Uterus (tissue), 4 donors: ENCODE results near the gene TARBP2. TPM values are rescaled to one million over a fixed set of nuclear protein-coding genes. Genes with fewer than 3 reads are reported as not detected.

Source experiments
- DNase-seq, 2 donors: peaks; one replicate each; pipeline ENCODE4 v3.0.0-alpha.2; 2019 to 2020
- H3K27ac ChIP-seq, 2 donors: fragments of 200-600 bp; sonication (generic); 1 replicate in 1 of 2; 2 replicates in 1 of 2; pipeline ENCODE4 v1.5.1; 2016 to 2018
- H3K27me3 ChIP-seq, 2 donors: fragments of 200-600 bp; sonication (generic); one replicate each; pipeline ENCODE4 v1.5.1; 2018 to 2019; ENCODE audit warnings: control low read depth in 1 of 2
- H3K36me3 ChIP-seq, 2 donors: fragments of 200-600 bp; sonication (generic); one replicate each; pipeline ENCODE4 v1.5.1; 2019; ENCODE audit warnings: control low read depth in 1 of 2
- H3K4me1 ChIP-seq, 2 donors: fragments of 200-600 bp; sonication (generic); one replicate each; pipeline ENCODE4 v1.5.1; 2018 to 2019; ENCODE audit warnings: control low read depth in 1 of 2
- H3K4me3 ChIP-seq, 2 donors: fragments of 200-600 bp; sonication (generic); 1 replicate in 1 of 2; 2 replicates in 1 of 2; pipeline ENCODE4 v1.5.1; 2018 to 2019; ENCODE audit warnings: mild to moderate bottlenecking in 1 of 2
- H3K9me3 ChIP-seq, 2 donors: fragments of 200-600 bp; sonication (generic); one replicate each; pipeline ENCODE4 v1.5.1; 2019; ENCODE audit warnings: control low read depth in 1 of 2
- CTCF ChIP-seq, 4 experiments: fragments of 200-600 bp in 2 of 4; fragments of 450-650 bp in 2 of 4; sonication (generic) in 2 of 4; IDR thresholded peaks; one replicate each; pipeline ENCODE4 v1.5.1; 2016 to 2019; ENCODE audit warnings: antibody characterized with exemption in 4 of 4, mild to moderate bottlenecking in 2 of 4, moderate library complexity in 1 of 4
- POLR2A ChIP-seq, 2 donors: fragments of 450-650 bp; IDR thresholded peaks; one replicate each; pipeline ENCODE4 v1.6.1; 2016; ENCODE audit warnings: antibody characterized with exemption in 2 of 2, mild to moderate bottlenecking in 1 of 2, moderate library complexity in 1 of 2
- intact Hi-C: fragments of 100-400 bp; cut with DNase I; formaldehyde crosslinking; loops from one replicate; pipeline ENCODE4 v1.15.1; 2023; ENCODE audit warnings: low total_unique reads
- total RNA-seq, 4 donors: library from RNA; depleted of rRNA in 3 of 4; stranded (reverse); fragments of >200 nt in 3 of 4; gene quantifications; one replicate each; pipeline versions ENCODE4 v1.1.0 to v1.2.4, GENCODE V29; 2014 to 2023
- donor health status: DM: yes; HTN: yes; CAD: no.

TARBP2 gene
- total RNA-seq, 4 donors from 2014 or later, result 6.7 to 33.2 (median 19.0) TPM

GRCh38 chr12:53532524-53533445 lies 31.7 kb downstream of the TARBP2 start:
- intact Hi-C loops, result no loop called here
- Histone ChIP-seq H3K4me1 (no peaks in the 10 kb centered on the region), H3K4me3 (no peak overlapping the region), H3K27me3 (no peaks in the 10 kb centered on the region), H3K9me3 (no peaks in the 10 kb centered on the region), H3K36me3 (no peaks in the 10 kb centered on the region), H3K27ac (no peak overlapping the region)
- TF ChIP-seq POLR2A (IDR thresholded peaks at IDR 0.05) (no peak), CTCF (IDR thresholded peaks at IDR 0.05) (no peak)
- DNase-seq, result no peak

- Histone ChIP-seq H3K36me3 (no peaks in the 10 kb centered on the region), H3K4me1 (no peaks in the 10 kb centered on the region), H3K27me3 (no peaks in the 10 kb centered on the region), H3K27ac (no peak overlapping the region), H3K9me3 (no peaks in the 10 kb centered on the region), H3K4me3 (no peak overlapping the region)
- no peak for DNase-seq
- no peak for TF ChIP-seq POLR2A (IDR thresholded peaks at IDR 0.05)
- TF ChIP-seq CTCF (IDR thresholded peaks at IDR 0.05), result no peak
- intact Hi-C loops, result no loop called here
Measured at GRCh38 chr12:53533471-53533870, 32.4 kb downstream of the TARBP2 start.

DNA sequence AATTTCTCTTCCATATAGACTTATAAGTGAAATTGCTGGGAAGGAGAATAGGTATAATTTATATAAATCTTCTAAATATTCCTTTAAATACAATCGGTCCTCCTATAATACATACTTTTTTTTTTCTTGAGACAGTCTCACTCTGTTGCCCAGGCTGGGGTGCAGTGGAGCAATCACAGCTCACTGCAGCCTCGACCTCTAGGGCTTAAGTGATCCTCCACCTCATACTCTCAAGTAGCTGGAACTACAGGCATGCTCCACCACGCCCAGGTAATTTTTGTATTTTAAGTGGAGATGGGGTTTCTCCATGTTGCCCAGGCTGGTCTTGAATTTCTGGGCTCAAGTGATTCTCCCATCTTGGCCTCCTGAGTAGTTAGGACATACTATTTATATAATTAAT lies 35.9 kb downstream of the TARBP2 start:
- no peaks in the 10 kb centered on the region for H3K9me3 ChIP-seq
- H3K27me3 ChIP-seq, result no peaks in the 10 kb centered on the region
- DNase-seq, result no peak
- intact Hi-C loops, result no loop called here
- no peak overlapping the region for H3K27ac ChIP-seq
- no peaks in the 10 kb centered on the region for H3K36me3 ChIP-seq
- TF ChIP-seq POLR2A (IDR thresholded peaks at IDR 0.05), result no peak
- no peak for TF ChIP-seq CTCF (IDR thresholded peaks at IDR 0.05)
- no peaks in the 10 kb centered on the region for H3K4me1 ChIP-seq
- H3K4me3 ChIP-seq, result no peak overlapping the region

GRCh38 chr12:53538209-53538689 lies 37.2 kb downstream of the TARBP2 start:
- Histone ChIP-seq H3K36me3 (no peaks in the 10 kb centered on the region), H3K4me1 (no peaks in the 10 kb centered on the region), H3K27ac (no peak overlapping the region), H3K27me3 (no peaks in the 10 kb centered on the region), H3K4me3 (no peak overlapping the region), H3K9me3 (no peaks in the 10 kb centered on the region)
- intact Hi-C loops, result no loop called here
- DNase-seq, result no peak
- TF ChIP-seq POLR2A (IDR thresholded peaks at IDR 0.05) (no peak), CTCF (IDR thresholded peaks at IDR 0.05) (no peak)

DNA sequence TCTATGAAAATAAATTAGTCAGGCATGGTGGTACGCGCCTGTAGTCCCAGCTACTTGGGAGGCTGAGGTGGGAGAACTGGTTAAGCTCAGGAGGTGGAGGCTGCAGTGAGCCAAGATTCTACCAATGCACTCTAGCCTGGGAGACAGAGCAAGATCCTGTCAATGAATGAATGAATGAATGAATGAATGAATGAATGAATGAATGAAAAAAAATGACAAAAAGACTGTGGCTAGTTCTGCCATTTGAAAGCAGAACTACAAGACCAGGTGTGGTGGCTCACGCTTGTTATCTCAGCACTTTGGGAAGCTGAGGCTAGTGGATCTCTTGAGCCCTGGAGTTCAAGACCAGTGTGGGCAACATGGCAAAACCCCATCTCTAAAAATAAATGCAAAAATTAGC lies 38.4 kb downstream of the TARBP2 start:
- intact Hi-C loops, result no loop called here
- no peaks in the 10 kb centered on the region for H3K9me3 ChIP-seq
- H3K36me3 ChIP-seq, result no peaks in the 10 kb centered on the region
- DNase-seq, result no peak
- TF ChIP-seq CTCF (IDR thresholded peaks at IDR 0.05), result no peak
- H3K27me3 ChIP-seq, result no peaks in the 10 kb centered on the region
- H3K27ac ChIP-seq, result no peak overlapping the region
- no peaks in the 10 kb centered on the region for H3K4me1 ChIP-seq
- no peak overlapping the region for H3K4me3 ChIP-seq
